Esophagus squamous epithelium (tissue), 5 donors: ENCODE measurements around the gene OR10AG1. TPM values are rescaled to one million over a fixed set of nuclear protein-coding genes. Genes with fewer than 3 reads are reported as not detected.
A peak's percentile ranks its signal among the peaks of the same experiment; 100 is the strongest.

ENCODE experiments used
- DNase-seq: peaks from one replicate; lab custom pipeline; 2025; lab: John Stamatoyannopoulos, UW
- H3K27ac ChIP-seq, 4 donors: fragments of 200-600 bp; sonication (generic); one replicate each; pipeline ENCODE4 v1.5.1; 2016 to 2019; ENCODE audit warnings: mild to moderate bottlenecking in 1 of 4
- H3K27me3 ChIP-seq, 4 donors: fragments of 200-600 bp; sonication (generic); 1 replicate in 3 of 4; 2 replicates in 1 of 4; pipeline versions ENCODE4 v1.5.1 to v1.6.0; 2017 to 2021; ENCODE audit warnings: antibody characterized with exemption in 1 of 4
- H3K36me3 ChIP-seq, 3 donors: fragments of 200-600 bp; sonication (generic); one replicate each; pipeline ENCODE4 v1.5.1; 2016 to 2019
- H3K4me1 ChIP-seq, 3 donors: fragments of 200-600 bp; sonication (generic); one replicate each; pipeline ENCODE4 v1.5.1; 2017 to 2019
- H3K4me3 ChIP-seq, 4 donors: fragments of 200-600 bp; sonication (generic); 1 replicate in 3 of 4; 2 replicates in 1 of 4; pipeline ENCODE4 v1.5.1; 2016 to 2019; ENCODE audit warnings: mild to moderate bottlenecking in 2 of 4, moderate library complexity in 1 of 4
- H3K9me3 ChIP-seq, 3 donors: fragments of 200-600 bp; sonication (generic); one replicate each; pipeline ENCODE4 v1.5.1; 2016 to 2019
- POLR2A ChIP-seq, 4 donors: fragments of 450-650 bp; IDR thresholded peaks; one replicate each; pipeline ENCODE4 v1.6.1; 2017; ENCODE audit warnings: antibody characterized with exemption in 4 of 4, mild to moderate bottlenecking in 4 of 4, moderate library complexity in 3 of 4
- WGBS, 2 donors: methylation state at CpG; one replicate each; pipeline ENCODE4 v1.1.5; 2018; 5-methylcytosine and 5-hydroxymethylcytosine counted together
- intact Hi-C: fragments of 100-400 bp; cut with DNase I; formaldehyde crosslinking; loops from one replicate; pipeline ENCODE4 v1.15.0; 2022
- total RNA-seq, 4 donors: library from RNA; depleted of rRNA; stranded (reverse); fragments of >200 nt; gene quantifications; one replicate each; pipeline ENCODE4 v1.1.0, GENCODE V29; 2016
- TF ChIP-seq, protein P1 (sequence below), 6 experiments: fragments of 450-650 bp in 4 of 6; fragments of 200-600 bp in 2 of 6; sonication (generic) in 2 of 6; IDR thresholded peaks; one replicate each; pipeline ENCODE4 v1.5.1; 2016 to 2019; ENCODE audit warnings: antibody characterized with exemption in 6 of 6, mild to moderate bottlenecking in 4 of 6, moderate library complexity in 4 of 6
- donor health status: DM: yes; HTN: yes; CAD: no.

The OR10AG1 gene
- total RNA-seq, 4 donors from 2014 or later, result not detected

GRCh38 chr11:55967914-55968313 is 1.8 kb downstream of the OR10AG1 start:
- intact Hi-C loops, result no loop called here
- 74% methylated on average over 5 of the region's 5 CpGs for WGBS, 2 donors
- no peak overlapping the region for H3K27ac ChIP-seq
- H3K4me3 ChIP-seq, result no peak overlapping the region
- DNase-seq, result no peak
- no peak for TF ChIP-seq POLR2A (IDR thresholded peaks at IDR 0.05)
- TF ChIP-seq, protein P1, sequence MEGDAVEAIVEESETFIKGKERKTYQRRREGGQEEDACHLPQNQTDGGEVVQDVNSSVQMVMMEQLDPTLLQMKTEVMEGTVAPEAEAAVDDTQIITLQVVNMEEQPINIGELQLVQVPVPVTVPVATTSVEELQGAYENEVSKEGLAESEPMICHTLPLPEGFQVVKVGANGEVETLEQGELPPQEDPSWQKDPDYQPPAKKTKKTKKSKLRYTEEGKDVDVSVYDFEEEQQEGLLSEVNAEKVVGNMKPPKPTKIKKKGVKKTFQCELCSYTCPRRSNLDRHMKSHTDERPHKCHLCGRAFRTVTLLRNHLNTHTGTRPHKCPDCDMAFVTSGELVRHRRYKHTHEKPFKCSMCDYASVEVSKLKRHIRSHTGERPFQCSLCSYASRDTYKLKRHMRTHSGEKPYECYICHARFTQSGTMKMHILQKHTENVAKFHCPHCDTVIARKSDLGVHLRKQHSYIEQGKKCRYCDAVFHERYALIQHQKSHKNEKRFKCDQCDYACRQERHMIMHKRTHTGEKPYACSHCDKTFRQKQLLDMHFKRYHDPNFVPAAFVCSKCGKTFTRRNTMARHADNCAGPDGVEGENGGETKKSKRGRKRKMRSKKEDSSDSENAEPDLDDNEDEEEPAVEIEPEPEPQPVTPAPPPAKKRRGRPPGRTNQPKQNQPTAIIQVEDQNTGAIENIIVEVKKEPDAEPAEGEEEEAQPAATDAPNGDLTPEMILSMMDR (IDR thresholded peaks at IDR 0.05), result no peak
- peaks cover 0 to 8% (median 0%) of the 10 kb centered on the region in 3 donors for H3K9me3 ChIP-seq
- no peaks in the 10 kb centered on the region for H3K27me3 ChIP-seq
- H3K4me1 ChIP-seq, result no peaks in the 10 kb centered on the region
- H3K36me3 ChIP-seq, result no peaks in the 10 kb centered on the region

- no peaks in the 10 kb centered on the region for H3K36me3 ChIP-seq
- no peaks in the 10 kb centered on the region for H3K4me1 ChIP-seq
- no peak overlapping the region for H3K27ac ChIP-seq
- H3K27me3 ChIP-seq, result no peaks in the 10 kb centered on the region
- no peak overlapping the region for H3K4me3 ChIP-seq
- 58 to 62% methylated on average over 2 of the region's 2 CpGs for WGBS, 2 donors
- intact Hi-C loops, result no loop called here
- TF ChIP-seq, protein P1 (IDR thresholded peaks at IDR 0.05), result no peak
- TF ChIP-seq POLR2A (IDR thresholded peaks at IDR 0.05), result no peak
- H3K9me3 ChIP-seq, result peaks cover 0 to 8% (median 0%) of the 10 kb centered on the region in 3 donors
- DNase-seq, result no peak
Observed at GRCh38 chr11:55966391-55966790, 3.4 kb downstream of the OR10AG1 start.

- WGBS, 2 donors, result 34 to 46% methylated on average over 4 of the region's 4 CpGs
- intact Hi-C loops, result no loop called here
- TF ChIP-seq POLR2A (IDR thresholded peaks at IDR 0.05), result no peak
- TF ChIP-seq, protein P1 (IDR thresholded peaks at IDR 0.05), result no peak
Observed at GRCh38 chr11:55956521-55956920, 13.2 kb downstream of the OR10AG1 start.

DNA sequence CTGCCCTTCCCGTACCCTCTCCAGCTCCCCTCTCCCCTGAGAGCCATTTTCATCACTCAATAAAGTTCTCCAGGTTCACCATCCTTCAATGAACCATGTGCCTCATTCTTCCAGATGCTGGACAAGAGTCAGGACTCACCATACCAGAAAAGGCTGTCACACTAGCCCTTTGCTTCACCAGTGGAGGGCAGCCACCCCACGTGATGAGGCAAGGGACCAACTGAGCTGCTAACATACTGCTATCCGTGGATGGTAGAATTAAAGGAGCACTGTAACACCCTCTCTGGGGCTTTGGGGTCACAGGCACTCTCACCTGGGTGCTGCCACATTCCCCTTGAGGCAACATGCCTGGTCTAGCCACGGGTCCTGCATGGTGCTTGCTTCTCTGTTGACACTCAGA is 20.4 kb downstream of the OR10AG1 start:
- no peak for TF ChIP-seq POLR2A (IDR thresholded peaks at IDR 0.05)
- TF ChIP-seq, protein P1 (IDR thresholded peaks at IDR 0.05), result no peak
- H3K4me1 ChIP-seq, result no peaks in the 10 kb centered on the region
- intact Hi-C loops, result no loop called here
- H3K4me3 ChIP-seq, result no peak overlapping the region
- no peaks in the 10 kb centered on the region for H3K9me3 ChIP-seq
- WGBS, 2 donors, result 54 to 63% methylated on average over 3 to 4 of the region's 4 CpGs
- no peak overlapping the region for H3K27ac ChIP-seq
- H3K36me3 ChIP-seq, result no peaks in the 10 kb centered on the region
- DNase-seq, result no peak
- no peaks in the 10 kb centered on the region for H3K27me3 ChIP-seq

More at GRCh38 chr11:55956521-55956920, 13.2 kb downstream of the OR10AG1 start:
- Histone ChIP-seq H3K27me3 (no peaks in the 10 kb centered on the region), H3K36me3 (no peaks in the 10 kb centered on the region), H3K4me3 (no peak overlapping the region), H3K27ac (no peak overlapping the region), H3K4me1 (no peaks in the 10 kb centered on the region), H3K9me3 (no peaks in the 10 kb centered on the region)
- no peak for DNase-seq

DNA sequence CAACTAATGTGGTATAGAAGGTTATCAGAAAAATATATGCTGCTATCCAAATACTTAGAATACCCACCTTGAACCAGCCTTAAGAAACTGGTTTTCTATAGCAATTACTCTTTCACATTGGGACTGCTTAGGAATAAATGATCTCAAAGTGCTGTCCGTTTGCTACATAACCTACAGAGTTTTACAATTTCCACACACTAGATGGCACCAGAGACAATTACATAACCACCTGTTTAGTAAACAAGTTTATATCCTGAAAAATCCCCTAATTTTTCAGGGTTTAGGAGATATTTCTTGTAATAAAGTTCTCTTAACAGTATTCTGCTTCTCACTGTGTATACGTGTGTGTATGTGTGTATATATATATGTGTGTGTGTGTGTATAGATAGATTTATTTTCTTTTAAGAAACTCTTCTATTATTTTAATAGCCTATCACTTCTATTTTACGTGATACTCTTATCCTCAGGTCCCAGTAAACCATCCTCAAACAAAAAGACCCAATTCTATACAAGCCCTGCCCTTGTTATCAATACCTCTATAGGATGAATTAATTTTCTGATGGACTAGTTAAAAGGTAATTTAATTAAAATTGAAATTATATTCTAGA is 26.9 kb downstream of the OR10AG1 start:
- DNase-seq, result no peak
- WGBS, 2 donors, result 2 to 3% methylated on average over 3 of the region's 3 CpGs
- Histone ChIP-seq H3K36me3 (no peaks in the 10 kb centered on the region), H3K27me3 (no peaks in the 10 kb centered on the region), H3K4me3 (no peak overlapping the region), H3K4me1 (no peaks in the 10 kb centered on the region), H3K9me3 (no peaks in the 10 kb centered on the region), H3K27ac (no peak overlapping the region)
- TF ChIP-seq, protein P1 (IDR thresholded peaks at IDR 0.05), result peak in 2 of 6 experiments; percentile 15 to 41
- no peak for TF ChIP-seq POLR2A (IDR thresholded peaks at IDR 0.05)
- intact Hi-C loops, result no loop called here
